Adrenal gland (tissue), 5 donors: ENCODE data around the gene PSME1.

Source experiments
- POLR2A ChIP-seq, 2 donors: fragments of 450-650 bp; IDR thresholded peaks; one replicate each; pipeline ENCODE4 v1.6.1; 2017; ENCODE audit warnings: antibody characterized with exemption in 2 of 2, mild to moderate bottlenecking in 2 of 2, moderate library complexity in 1 of 2
- TF ChIP-seq, protein P1 (sequence below), 6 experiments: fragments of 450-650 bp in 4 of 6; fragments of 200-600 bp in 2 of 6; sonication (generic) in 1 of 6; IDR thresholded peaks; 1 replicate in 5 of 6; 2 replicates in 1 of 6; pipeline versions ENCODE4 v1.5.1 to v1.8.0; 2016 to 2021; ENCODE audit warnings: antibody characterized with exemption in 6 of 6, mild to moderate bottlenecking in 2 of 6, moderate library complexity in 1 of 6
- donor health status: DM: no; HTN: no; CAD: no.

- TF ChIP-seq, protein P1, sequence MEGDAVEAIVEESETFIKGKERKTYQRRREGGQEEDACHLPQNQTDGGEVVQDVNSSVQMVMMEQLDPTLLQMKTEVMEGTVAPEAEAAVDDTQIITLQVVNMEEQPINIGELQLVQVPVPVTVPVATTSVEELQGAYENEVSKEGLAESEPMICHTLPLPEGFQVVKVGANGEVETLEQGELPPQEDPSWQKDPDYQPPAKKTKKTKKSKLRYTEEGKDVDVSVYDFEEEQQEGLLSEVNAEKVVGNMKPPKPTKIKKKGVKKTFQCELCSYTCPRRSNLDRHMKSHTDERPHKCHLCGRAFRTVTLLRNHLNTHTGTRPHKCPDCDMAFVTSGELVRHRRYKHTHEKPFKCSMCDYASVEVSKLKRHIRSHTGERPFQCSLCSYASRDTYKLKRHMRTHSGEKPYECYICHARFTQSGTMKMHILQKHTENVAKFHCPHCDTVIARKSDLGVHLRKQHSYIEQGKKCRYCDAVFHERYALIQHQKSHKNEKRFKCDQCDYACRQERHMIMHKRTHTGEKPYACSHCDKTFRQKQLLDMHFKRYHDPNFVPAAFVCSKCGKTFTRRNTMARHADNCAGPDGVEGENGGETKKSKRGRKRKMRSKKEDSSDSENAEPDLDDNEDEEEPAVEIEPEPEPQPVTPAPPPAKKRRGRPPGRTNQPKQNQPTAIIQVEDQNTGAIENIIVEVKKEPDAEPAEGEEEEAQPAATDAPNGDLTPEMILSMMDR (IDR thresholded peaks at IDR 0.05), result no peak
- TF ChIP-seq POLR2A (IDR thresholded peaks at IDR 0.05), result no peak
Measured at GRCh38 chr14:24145219-24145618, 9.2 kb downstream of the PSME1 start.
